SK-N-DZ (cell line): ENCODE results near the gene PRRX1. TPM values are rescaled to one million over a fixed set of nuclear protein-coding genes. Genes with fewer than 3 reads are reported as not detected.

Experiments
- DNase-seq: peaks from one replicate; pipeline ENCODE4 v3.0.0-alpha.2; 2015; ENCODE audit warnings: low spot score
- polyA plus RNA-seq, 2 experiments: library from polyadenylated mRNA; depleted of rRNA; stranded (reverse); fragments of >200 nt; gene quantifications; 2 replicates each; pipeline ENCODE4 v1.2.3, GENCODE V29; 2014

Gene PRRX1
- polyA plus RNA-seq (2014; cell fraction: cytosol; rRNA removed), result not detected in 2 replicates
- polyA plus RNA-seq (2014; cell fraction: nucleus; rRNA removed), result not detected in 2 replicates

DNA sequence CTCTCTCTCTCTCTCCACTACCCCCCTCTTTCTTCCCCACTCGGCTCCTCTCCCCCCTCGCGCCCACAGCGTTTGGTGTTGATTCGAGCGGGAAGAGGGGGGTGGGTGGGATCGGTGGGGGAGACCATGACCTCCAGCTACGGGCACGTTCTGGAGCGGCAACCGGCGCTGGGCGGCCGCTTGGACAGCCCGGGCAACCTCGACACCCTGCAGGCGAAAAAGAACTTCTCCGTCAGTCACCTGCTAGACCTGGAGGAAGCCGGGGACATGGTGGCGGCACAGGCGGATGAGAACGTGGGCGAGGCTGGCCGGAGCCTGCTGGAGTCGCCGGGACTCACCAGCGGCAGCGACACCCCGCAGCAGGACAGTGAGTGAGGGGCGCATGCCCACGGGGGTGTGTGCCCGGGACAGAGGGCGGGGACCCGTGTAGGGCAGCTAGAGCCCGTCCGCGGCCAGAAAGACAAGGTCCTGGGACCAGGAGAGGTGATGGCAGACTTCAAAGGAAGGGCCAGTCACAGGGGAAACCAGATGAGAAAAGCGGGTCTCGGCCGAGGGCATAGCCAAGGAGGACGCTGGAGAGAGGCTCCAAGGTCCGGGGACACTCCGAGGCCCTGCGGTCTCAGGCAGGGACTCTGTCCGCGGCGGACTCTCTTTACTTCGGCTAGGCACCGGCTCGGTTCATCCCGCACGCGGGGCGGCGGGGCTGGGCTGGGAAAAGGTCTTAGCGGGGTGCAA is at the start of gene PRRX1:
Gene PRRX1, plus strand, starts transcription at position 39 of the 735 bp plus-strand sequence. Its CDS starts 88 bp downstream, at position 127.
- no peak for DNase-seq

GRCh38 chr1:170617591-170618330 is 46.2 kb upstream of the PRRX1 start:
- DNase-seq, result no peak

GRCh38 chr1:170618421-170618820 is 45.5 kb upstream of the PRRX1 start:
- no peak for DNase-seq

DNA sequence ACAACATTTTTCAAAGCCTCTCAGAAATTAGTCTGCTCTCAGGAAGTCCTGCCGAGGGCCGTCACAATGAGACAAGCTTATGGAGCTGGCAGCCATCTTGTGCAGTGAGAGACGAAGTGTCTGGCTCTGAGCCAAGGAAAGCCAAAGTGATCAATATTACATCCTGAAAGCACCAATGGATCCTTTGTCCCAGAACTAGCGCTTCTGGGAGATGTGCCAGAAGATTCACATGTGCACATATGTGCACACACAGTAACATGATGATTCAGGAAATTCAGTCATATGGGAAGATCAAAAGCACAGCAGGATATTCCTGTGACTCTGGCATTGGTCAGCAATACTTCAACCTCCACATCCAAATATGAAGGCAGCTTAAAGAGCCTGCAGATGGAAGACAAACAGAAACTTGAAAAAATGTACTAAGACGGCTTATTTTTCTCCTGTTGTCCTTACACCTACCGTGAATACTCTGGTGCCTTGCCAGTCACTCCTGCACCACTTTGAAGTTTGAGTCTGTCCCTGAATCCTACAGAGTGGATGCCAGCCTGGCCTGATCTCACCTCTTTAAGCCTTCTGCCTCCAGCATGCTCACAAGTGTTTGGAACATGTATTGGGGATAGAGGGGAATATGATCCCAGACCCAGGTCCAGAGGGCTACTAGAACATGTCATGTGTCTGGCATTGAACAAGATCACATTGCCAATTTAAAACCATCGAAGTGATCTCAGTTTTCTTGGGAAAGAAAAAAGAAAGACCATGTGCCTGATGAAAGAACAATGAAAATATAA is 44.5 kb upstream of the PRRX1 start:
- DNase-seq, result no peak

GRCh38 chr1:170620164-170620563 is 43.8 kb upstream of the PRRX1 start:
- no peak for DNase-seq

DNA sequence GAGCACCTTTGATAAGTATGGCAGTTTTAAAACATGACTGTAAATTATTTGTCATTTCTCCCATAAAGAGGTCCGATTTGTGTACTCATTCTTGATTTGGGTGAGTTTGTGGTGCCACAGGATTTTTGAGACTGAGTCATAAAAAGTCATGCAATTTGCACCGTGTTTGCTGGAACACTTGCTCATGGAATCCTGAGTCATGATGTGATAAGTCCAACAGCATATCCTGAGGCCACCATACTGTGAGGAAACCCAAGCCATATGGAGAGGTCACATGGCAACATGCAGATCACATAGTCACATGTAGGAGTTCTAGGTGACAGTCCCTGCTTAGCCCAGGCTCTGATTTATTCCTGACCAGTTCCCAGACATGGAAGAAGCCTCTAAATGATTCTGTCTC is 40.8 kb upstream of the PRRX1 start:
- DNase-seq, result no peak

DNA sequence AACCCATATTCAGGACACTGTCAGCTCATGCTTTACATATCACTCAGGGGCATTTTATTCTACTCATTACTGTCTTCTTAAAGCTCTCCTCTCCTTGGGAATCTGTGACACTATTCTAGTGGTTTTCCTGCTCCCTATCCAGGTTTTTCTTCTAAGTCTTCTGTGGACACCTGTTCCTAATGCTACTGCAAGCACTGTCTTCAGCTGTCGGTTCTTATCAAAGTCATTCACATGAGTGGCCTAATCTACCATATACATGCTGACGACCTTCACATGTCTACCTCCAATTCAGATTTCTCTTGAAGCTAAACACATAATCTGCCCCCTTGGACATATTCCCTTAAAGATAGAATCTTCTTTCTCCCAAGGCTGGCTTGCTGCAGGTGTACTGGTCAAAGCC is 39.8 kb upstream of the PRRX1 start:
- no peak for DNase-seq

DNA sequence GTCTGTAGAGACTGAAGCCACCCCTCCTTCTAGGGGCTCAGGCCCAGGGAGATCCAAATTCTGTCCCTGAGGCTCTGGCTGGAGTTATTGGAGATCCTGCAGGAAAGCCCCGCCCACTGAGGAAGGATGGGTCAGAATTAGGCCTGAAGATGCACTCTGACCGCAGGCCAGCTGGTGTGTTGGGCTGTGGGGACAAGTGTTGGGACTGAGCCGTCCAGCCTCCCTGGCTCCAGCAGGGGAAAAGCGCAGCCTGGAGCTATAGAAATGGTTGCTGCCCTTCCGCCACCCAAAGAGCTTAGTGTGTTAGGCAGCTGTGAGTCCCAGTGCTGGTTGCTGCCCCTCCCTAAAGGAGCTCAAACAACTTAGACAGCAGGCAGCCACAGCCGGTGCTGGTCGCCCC is 33.0 kb upstream of the PRRX1 start:
- DNase-seq, result no peak

DNA sequence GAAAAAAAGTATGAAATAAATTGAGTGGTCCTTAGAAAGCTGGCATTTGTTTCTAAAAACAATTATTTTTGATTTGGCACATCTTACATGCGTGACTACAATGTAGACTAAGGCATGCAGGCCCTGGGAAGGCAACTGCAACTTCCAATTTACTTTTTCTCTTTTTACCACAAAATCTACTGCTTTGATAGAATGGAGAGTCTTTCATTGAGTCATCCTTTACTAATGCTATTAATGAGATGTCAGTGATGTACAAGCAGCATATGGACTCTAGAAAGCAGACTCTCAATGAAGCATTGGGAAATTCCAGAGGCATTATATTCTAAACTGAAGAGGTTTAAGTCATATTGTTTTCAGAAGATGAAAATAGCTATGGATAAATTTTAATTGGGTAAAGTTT is 29.6 kb upstream of the PRRX1 start:
- no peak for DNase-seq

DNA sequence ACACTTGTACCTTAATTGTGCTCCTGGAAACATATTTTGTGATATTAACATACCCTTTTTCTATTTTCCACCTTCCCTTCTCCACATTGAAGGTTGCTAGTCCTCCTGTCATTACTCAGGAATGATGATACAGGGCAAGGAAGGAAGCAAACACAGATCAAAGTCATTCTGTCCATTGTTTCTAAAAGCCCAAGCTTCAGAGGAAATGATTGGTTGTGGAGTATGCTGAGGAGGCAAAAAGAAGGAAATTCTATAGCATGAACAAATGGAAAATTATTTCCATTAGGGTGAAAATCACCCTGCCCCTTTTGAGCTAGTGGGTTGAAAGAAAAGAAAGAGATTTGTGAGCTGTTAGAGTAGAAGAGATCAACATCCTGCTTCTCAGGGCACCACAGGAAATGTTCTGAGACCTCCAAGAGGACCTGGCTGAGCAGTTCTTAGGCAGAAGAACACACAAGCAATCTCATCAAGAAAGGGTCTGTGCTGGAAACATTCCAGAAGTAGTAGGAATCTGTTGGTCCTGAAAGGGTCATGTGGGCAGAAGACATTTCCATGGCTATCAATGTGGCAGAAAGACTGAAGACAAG is 29.0 kb upstream of the PRRX1 start:
- no peak for DNase-seq

GRCh38 chr1:170640581-170640980 is 23.4 kb upstream of the PRRX1 start:
- no peak for DNase-seq

GRCh38 chr1:170657275-170657853 is 6.6 kb upstream of the PRRX1 start:
- no peak for DNase-seq

- no peak for DNase-seq
Observed at GRCh38 chr1:170659399-170660035, 4.4 kb upstream of the PRRX1 start.

DNA sequence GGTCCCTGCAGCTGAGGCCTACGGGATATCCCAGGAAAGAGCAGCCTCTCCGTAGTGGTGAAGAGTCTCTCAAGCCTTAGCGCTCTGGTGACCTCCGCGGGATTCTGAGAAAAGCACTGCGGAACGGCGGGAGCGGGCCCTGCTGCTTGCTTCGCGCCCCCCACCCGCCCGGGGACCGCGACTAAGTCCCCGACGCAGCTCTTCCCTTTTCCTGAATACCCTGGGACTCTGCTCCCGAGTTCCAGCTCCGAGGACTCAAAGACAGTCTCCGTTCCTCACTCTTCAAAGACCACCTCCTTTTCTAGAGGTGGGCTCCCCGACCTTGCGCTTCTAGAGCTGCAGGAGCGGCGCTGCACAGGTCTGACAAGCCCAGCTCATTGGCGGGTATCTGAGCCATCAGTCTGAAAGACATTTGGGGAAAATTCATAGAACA is 3.6 kb upstream of the PRRX1 start:
- DNase-seq, result no peak

- DNase-seq, result no peak
Observed at GRCh38 chr1:170660871-170661645, 2.9 kb upstream of the PRRX1 start.

DNA sequence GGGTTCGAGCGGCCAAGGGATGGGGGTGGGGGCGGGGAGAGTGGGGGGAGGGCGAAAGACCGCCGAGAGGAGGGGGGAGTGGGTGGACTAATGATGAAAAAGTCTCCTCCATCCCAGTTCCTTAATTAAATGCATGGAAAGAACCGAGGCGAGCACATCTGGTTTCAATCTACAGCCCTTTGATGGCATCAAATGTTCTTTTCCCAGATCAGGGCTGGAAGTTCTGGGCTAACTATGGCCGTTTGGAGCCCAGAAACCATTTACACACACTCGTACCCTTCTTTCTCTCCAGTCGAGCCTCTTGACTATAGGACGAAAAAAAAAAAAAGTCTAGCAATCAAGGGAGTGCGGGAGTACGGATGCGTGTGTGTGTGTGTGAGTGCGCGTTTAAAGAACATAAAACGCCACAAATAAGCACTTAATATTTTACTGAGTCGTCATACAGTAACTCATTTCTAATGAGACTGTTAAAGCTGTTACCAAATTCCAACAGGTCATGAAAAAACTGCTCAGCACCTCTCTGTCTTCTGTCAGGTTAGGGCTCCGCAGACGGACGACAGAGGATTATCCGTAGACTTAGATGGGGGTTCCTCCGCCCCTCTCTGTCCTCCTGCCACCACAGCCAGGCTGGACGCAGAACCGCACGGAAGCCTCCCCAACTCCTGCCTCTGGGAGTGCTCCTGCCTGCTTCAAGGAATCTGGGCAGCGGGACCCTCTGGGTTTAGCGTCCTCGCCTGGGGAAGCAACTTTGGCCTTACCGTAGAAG is 2.1 kb upstream of the PRRX1 start:
- DNase-seq, result peak; percentile 29

DNA sequence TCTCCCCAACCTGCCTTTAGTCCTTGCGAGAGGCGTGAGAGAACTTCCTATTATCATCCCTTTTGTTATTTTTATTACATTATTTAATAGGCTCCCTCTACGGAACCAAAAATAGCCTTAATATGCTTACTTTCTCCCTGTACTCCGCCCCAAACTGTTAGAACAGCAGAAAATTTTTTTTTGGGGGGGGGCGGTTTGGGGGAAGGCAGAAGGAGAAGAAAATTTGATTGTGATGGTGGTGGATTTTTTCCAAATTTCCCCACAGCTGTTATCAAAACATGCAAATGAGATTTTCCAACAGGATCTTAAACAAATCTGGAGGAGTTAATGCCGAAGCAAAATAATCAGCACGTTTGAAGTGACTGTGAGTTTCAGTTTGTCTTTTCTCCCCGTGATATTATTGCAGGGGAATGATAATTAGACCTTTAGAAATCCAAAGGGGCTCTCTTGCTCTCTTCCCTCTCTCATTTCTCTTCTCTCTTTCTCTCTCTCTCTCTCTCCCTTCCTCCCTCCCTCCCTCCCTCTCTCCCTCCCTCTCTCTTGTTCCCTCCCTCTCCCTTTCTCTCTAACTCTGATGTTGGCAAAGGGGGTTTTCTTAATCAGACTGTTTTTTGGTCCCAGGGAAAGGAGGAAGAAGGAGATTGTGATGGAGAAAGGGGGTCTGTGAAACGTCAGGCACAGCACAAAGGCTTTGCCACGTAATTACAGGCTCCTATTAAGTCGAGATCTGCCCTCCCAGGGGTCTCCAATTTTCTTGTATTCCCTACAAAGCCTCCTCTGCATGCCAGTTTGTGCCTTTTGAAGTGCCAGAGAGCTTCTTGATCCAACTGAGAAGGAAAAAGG is 1.1 kb upstream of the PRRX1 start:
- no peak for DNase-seq

GRCh38 chr1:170663404-170664092 is 383 bp upstream of the PRRX1 start:
- no peak for DNase-seq
